Astrocyte of the spinal cord (primary cell): Measurements from ENCODE around the gene MELTF.

Experiments used
- DNase-seq: peaks from one replicate; pipeline ENCODE4 v3.0.0; 2011; ENCODE audit warnings: low read depth, low spot score
- H3K4me3 ChIP-seq: 2 replicates; pipeline ENCODE4 v1.5.1; 2011; ENCODE audit warnings: low read depth, mild to moderate bottlenecking, low read length, moderate library complexity
- CTCF ChIP-seq: IDR thresholded peaks from 2 replicates; pipeline ENCODE4 v1.5.1; 2012; ENCODE audit warnings: low read depth, mild to moderate bottlenecking, low read length, inconsistent platforms
- in situ Hi-C: cut with HindIII; loops from 2 replicates; pipeline ENCODE4 v1.10.0; 2017; ENCODE audit warnings: low sequenced_read_pairs

Gene MELTF

GRCh38 chr3:197022405-197023231 lies 7.0 kb downstream of the MELTF start:
- DNase-seq: no peak
- no peak for TF ChIP-seq CTCF
- in situ Hi-C loops: no loop called here
- no peak overlapping the region for H3K4me3 ChIP-seq

GRCh38 chr3:197021729-197022404 lies 7.8 kb downstream of the MELTF start:
- in situ Hi-C loops: no loop called here

GRCh38 chr3:197021231-197021630 lies 8.4 kb downstream of the MELTF start:
- TF ChIP-seq CTCF: no peak
- H3K4me3 ChIP-seq: no peak overlapping the region
- no peak for DNase-seq
- in situ Hi-C loops: no loop called here

More at GRCh38 chr3:197021729-197022404, 7.8 kb downstream of the MELTF start:
- no peak for DNase-seq
- no peak for TF ChIP-seq CTCF
- no peak overlapping the region for H3K4me3 ChIP-seq

- in situ Hi-C loops: no loop called here
- no peak overlapping the region for H3K4me3 ChIP-seq
- TF ChIP-seq CTCF: no peak
- no peak for DNase-seq
Observed at GRCh38 chr3:197019535-197019934, 10.1 kb downstream of the MELTF start.

- no peak for TF ChIP-seq CTCF
- H3K4me3 ChIP-seq: no peak overlapping the region
- in situ Hi-C loops: no loop called here
- no peak for DNase-seq
Observed at GRCh38 chr3:197019021-197019420, 10.6 kb downstream of the MELTF start.

GRCh38 chr3:197017003-197017402 lies 12.6 kb downstream of the MELTF start:
- H3K4me3 ChIP-seq: no peak overlapping the region
- DNase-seq: no peak
- TF ChIP-seq CTCF: no peak
- in situ Hi-C loops: no loop called here
